Measurements from ENCODE around the gene VPS52.
"Not testable (repeated sequence)": the region's sequence is repeated elsewhere in the genome, so short reads cannot be mapped to it uniquely, and the experiment has no call there.

Gene VPS52

GRCh38 chr6:33243476-33243875, 28.2 kb downstream of the VPS52 start:
- no peak for TF ChIP-seq CTCF (conservative IDR thresholded peaks at IDR 0.05; ENCODE audit: low read depth, low read length)
- H3K4me3 ChIP-seq (ENCODE audit: low read depth, low read length) = no peak overlapping the region
- DNase-seq (ENCODE audit: low read depth) = no peak

DNA sequence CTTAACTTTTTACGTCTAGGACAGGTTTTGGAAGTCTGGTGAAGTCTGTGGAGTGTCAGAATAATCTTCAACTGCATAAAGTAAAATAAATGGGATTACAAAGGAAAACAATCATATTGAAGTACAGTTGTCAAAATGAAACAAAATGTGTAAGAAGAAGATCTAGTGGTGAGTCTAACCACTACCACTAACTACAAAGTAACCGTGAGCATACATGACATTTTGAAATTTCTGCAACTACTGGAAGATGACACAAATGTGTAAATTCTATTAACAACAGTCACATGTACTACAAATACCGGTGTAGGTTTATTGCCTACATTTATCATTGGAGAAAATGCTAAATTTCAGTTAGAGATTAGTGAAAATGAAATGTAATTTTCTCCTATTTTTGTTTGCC, 29.7 kb downstream of the VPS52 start:
- TF ChIP-seq CTCF (conservative IDR thresholded peaks at IDR 0.05; ENCODE audit: low read depth, low read length) = no peak
- H3K4me3 ChIP-seq (ENCODE audit: low read depth, low read length) = no peak overlapping the region
- no peak for DNase-seq (ENCODE audit: low read depth)

GRCh38 chr6:33237741-33238140, 33.9 kb downstream of the VPS52 start:
- no peak for TF ChIP-seq CTCF (conservative IDR thresholded peaks at IDR 0.05; ENCODE audit: low read depth, low read length)
- no peak overlapping the region for H3K4me3 ChIP-seq (ENCODE audit: low read depth, low read length)
- DNase-seq (ENCODE audit: low read depth) = no peak

DNA sequence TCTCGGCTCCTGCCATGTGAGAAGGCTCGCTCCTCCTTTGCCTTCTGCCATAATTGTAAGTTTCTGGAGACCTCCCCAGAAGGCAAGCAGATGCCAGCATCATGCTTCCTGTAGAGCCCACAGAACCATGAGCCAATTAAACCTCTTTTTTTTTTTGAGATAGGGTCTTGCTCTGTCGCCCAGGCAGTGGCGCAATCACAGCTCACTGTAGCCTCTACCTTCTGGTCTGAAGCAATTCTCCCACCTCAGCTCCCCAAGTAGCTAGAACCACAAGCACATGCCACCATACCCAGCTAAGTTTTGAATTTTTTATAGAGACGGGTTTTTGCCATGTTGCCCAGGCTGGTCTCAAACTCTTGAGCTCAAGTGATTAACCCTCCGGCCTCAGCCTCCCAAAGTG, 34.8 kb downstream of the VPS52 start:
- no peak overlapping the region for H3K4me3 ChIP-seq (ENCODE audit: low read depth, low read length)
- DNase-seq (ENCODE audit: low read depth) = no peak
- TF ChIP-seq CTCF (conservative IDR thresholded peaks at IDR 0.05; ENCODE audit: low read depth, low read length) = no peak

DNA sequence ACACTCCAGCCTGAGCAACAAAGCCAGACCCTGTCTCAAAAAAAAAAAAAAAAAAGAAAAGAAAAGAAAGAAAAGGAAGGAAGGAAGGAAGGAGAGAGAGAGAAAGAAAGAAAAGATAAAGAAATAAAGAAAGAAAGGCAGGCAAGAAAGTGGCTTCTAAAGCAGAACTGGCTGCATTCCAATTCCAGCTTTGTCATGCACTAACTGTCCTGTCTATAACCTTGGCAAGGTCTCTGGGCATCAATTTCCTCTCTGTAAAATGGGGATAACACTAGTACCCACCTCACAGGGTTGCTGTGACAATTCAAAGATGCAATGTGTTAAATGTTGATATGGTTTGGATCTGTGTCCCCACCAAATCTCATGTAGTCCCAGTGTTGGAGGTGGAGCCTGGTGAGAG, 35.3 kb downstream of the VPS52 start:
- no peak for DNase-seq (ENCODE audit: low read depth)
- H3K4me3 ChIP-seq (ENCODE audit: low read depth, low read length) = no peak overlapping the region
- TF ChIP-seq CTCF (conservative IDR thresholded peaks at IDR 0.05; ENCODE audit: low read depth, low read length) = no peak

DNA sequence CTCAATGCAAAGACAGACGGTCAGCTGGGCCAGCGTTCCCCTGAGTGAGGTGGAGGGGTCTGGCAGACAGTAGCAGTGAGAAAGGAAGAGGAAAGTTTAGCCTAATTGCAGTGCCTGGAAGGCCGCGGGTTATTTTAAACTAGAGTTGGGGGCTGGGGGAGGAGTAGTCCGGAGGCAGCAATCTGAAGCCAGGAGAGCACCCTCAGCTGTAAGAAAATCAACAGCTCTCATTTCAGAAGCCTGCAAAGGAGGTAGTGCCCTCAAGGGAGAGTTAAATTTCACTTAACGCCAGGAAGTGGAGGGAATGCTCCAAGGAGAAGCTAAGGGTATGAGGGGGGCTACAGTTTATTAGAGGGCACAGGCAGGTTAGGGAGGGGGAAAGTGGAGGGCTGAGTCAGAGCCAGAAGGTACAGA, 36.4 kb downstream of the VPS52 start:
- H3K4me3 ChIP-seq (ENCODE audit: low read depth, low read length) = no peak overlapping the region
- no peak for TF ChIP-seq CTCF (conservative IDR thresholded peaks at IDR 0.05; ENCODE audit: low read depth, low read length)
- DNase-seq (ENCODE audit: low read depth) = no peak

DNA sequence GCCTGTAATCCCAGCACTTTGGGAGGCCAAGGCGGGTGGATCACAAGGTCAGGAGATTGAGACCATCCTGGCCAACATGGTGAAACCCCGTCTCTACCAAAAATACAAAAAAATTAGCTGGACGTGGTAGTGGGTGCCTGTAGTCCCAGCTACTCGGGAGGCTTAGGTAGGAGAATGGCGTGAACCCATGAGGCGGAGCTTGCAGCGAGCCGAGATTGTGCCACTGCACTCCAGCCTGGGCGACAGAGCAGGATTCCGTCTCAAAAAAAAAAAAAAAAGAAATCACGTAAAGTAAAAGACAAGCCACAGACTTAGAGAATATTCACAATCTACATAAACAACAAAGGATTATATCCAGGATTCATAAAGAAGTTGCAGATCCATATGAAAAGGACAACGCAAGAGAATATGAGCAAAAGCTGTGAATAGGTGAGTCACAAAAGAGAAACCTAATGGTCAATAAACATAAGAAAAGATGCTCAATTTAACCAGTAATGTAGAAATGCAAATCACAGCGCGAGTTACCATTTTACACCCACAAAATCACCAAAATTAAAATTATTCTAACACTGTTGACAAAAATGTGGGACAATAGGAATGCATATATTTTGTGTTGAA, 45.1 kb downstream of the VPS52 start:
- H3K4me3 ChIP-seq (ENCODE audit: low read depth, low read length); DNase-seq (ENCODE audit: low read depth): not testable (repeated sequence)

Data from choroid plexus epithelial cell (primary cell).